CD14-positive monocyte (primary cell): Measurements from ENCODE around the gene CACNA2D2. TPM values are rescaled to one million over a fixed set of nuclear protein-coding genes. Genes with fewer than 3 reads are reported as not detected.
A peak's percentile ranks its signal among the peaks of the same experiment; 100 is the strongest.

ENCODE experiments used
- DNase-seq, 3 donors: peaks; one replicate each; pipeline ENCODE4 v3.0.0-alpha.2; 2011 to 2022
- H2AFZ ChIP-seq: 2 replicates; pipeline ENCODE4 v1.6.0; 2012; ENCODE audit warnings: mild to moderate bottlenecking, low read depth, low read length, inconsistent platforms; ENCODE audit not compliant: insufficient read depth, poor library complexity, severe bottlenecking
- H3K27ac ChIP-seq, 2 donors: 1 replicate in 1 of 2; 2 replicates in 1 of 2; pipeline ENCODE4 v1.5.1; 2012 to 2013; ENCODE audit warnings: low read length in 2 of 2, control low read depth in 1 of 2, inconsistent platforms in 1 of 2, low read depth in 1 of 2, mild to moderate bottlenecking in 1 of 2
- H3K27me3 ChIP-seq, 2 donors: one replicate each; pipeline versions ENCODE4 v1.6.0 to v1.6.1; 2011 to 2013; ENCODE audit warnings: low read length in 2 of 2; ENCODE audit not compliant: control insufficient read depth in 2 of 2, insufficient read depth in 2 of 2
- H3K36me3 ChIP-seq, 2 donors: replicated peaks in 1 of 2; 1 replicate in 1 of 2; 2 replicates in 1 of 2; pipeline versions ENCODE4 v1.5.1 to v1.6.1; 2012 to 2013; ENCODE audit warnings: low read length in 2 of 2, control low read depth in 1 of 2, inconsistent platforms in 1 of 2, mild to moderate bottlenecking in 1 of 2; ENCODE audit not compliant: insufficient read depth in 2 of 2, control insufficient read depth in 1 of 2
- H3K4me1 ChIP-seq, 2 donors: 1 replicate in 1 of 2; 2 replicates in 1 of 2; pipeline versions ENCODE4 v1.5.1 to v1.6.1; 2012 to 2013; ENCODE audit warnings: low read length in 2 of 2, control low read depth in 1 of 2, inconsistent platforms in 1 of 2, mild to moderate bottlenecking in 1 of 2, moderate library complexity in 1 of 2; ENCODE audit not compliant: insufficient read depth in 2 of 2, control insufficient read depth in 1 of 2
- H3K4me2 ChIP-seq: replicated peaks from 2 replicates; pipeline ENCODE3; 2012; ENCODE audit warnings: low read length, moderate library complexity, mild to moderate bottlenecking; ENCODE audit not compliant: poor library complexity, severe bottlenecking; ENCODE audit errors: extremely low read depth
- H3K4me3 ChIP-seq, 3 experiments: fragments of 200-600 bp in 1 of 3; sonication (generic) in 1 of 3; replicated peaks in 1 of 3; 1 replicate in 2 of 3; 2 replicates in 1 of 3; pipeline ENCODE4 v1.5.1; 2011 to 2013; ENCODE audit warnings: low read length in 3 of 3, mild to moderate bottlenecking in 3 of 3, control low read depth in 2 of 3, low read depth in 2 of 3, inconsistent platforms in 1 of 3, moderate library complexity in 1 of 3
- H3K79me2 ChIP-seq: 2 replicates; pipeline ENCODE4 v1.6.0; 2012; ENCODE audit warnings: mild to moderate bottlenecking, control low read depth, inconsistent platforms, low read length, moderate library complexity; ENCODE audit not compliant: insufficient read depth
- H3K9ac ChIP-seq: 2 replicates; pipeline ENCODE4 v1.6.0; 2017; ENCODE audit warnings: low read length, mild to moderate bottlenecking; ENCODE audit not compliant: insufficient read depth, poor library complexity, severe bottlenecking
- H3K9me3 ChIP-seq, 2 donors: replicated peaks in 1 of 2; 1 replicate in 1 of 2; 2 replicates in 1 of 2; pipeline versions ENCODE4 v1.5.1 to v1.6.1; 2012 to 2013; ENCODE audit warnings: low read length in 2 of 2, control low read depth in 1 of 2; ENCODE audit not compliant: control insufficient read depth in 1 of 2, insufficient read depth in 1 of 2
- H4K20me1 ChIP-seq: 2 replicates; pipeline ENCODE4 v1.6.0; 2012; ENCODE audit warnings: mild to moderate bottlenecking, low read length, control low read depth, moderate library complexity; ENCODE audit not compliant: insufficient read depth
- H3K27ac Mint-ChIP-seq, 7 donors: one replicate each; pipeline ENCODE4 v1.8.0; 2020; ENCODE audit warnings: mild to moderate bottlenecking in 7 of 7, mixed read lengths in 7 of 7, moderate library complexity in 6 of 7, inconsistent platforms in 2 of 7
- H3K27me3 Mint-ChIP-seq, 3 donors: one replicate each; pipeline ENCODE4 v1.8.0; 2021 to 2022; ENCODE audit warnings: low read depth in 3 of 3, mild to moderate bottlenecking in 3 of 3, mixed read lengths in 3 of 3, moderate library complexity in 3 of 3, inconsistent platforms in 1 of 3
- H3K36me3 Mint-ChIP-seq, 2 donors: one replicate each; pipeline ENCODE4 v1.8.0; 2020; ENCODE audit warnings: mixed read lengths in 2 of 2, inconsistent platforms in 1 of 2, mild to moderate bottlenecking in 1 of 2
- H3K4me1 Mint-ChIP-seq: one replicate; pipeline ENCODE4 v1.8.0; 2020; ENCODE audit warnings: mild to moderate bottlenecking, mixed read lengths
- H3K4me3 Mint-ChIP-seq, 2 donors: one replicate each; pipeline ENCODE4 v1.8.0; 2020; ENCODE audit warnings: mild to moderate bottlenecking in 2 of 2, mixed read lengths in 2 of 2, moderate library complexity in 1 of 2
- H3K9me3 Mint-ChIP-seq, 7 donors: one replicate each; pipeline ENCODE4 v1.8.0; 2020 to 2022; ENCODE audit warnings: mixed read lengths in 7 of 7, mild to moderate bottlenecking in 6 of 7, moderate library complexity in 6 of 7, inconsistent platforms in 2 of 7
- CTCF ChIP-seq: fragments of 200-600 bp; IDR thresholded peaks from one replicate; pipeline ENCODE4 v1.8.0; 2022; ENCODE audit warnings: antibody characterized with exemption, mild to moderate bottlenecking
- WGBS: methylation state at CpG from one replicate; pipeline ENCODE4 v1.1.5; 2013; ENCODE audit warnings: missing lambda C conversion rate; ENCODE audit not compliant: insufficient coverage; 5-methylcytosine and 5-hydroxymethylcytosine counted together
- intact Hi-C, 2 donors: fragments of 100-400 bp; cut with micrococcal nuclease; formaldehyde crosslinking; loops; one replicate each; pipeline versions ENCODE4 v1.15.0 to v1.15.1; 2023
- polyA plus RNA-seq, 3 donors: library from polyadenylated mRNA; depleted of rRNA in 1 of 3; unstranded in 2 of 3; stranded (reverse) in 1 of 3; fragments of 300-500 nt in 2 of 3; fragments of >200 nt in 1 of 3; fragmentation: Illumina TruSeq in 2 of 3; gene quantifications; 1 replicate in 2 of 3; 2 replicates in 1 of 3; pipeline ENCODE4 v1.2.3, GENCODE V29; 2012 to 2021

CACNA2D2 gene
- polyA plus RNA-seq, 3 donors = 0.09 to 0.16 TPM; not detected in 1

- H3K27ac Mint-ChIP-seq = no peak overlapping the region
- 81% methylated on average over 5 of the region's 7 CpGs for WGBS
- intact Hi-C loops = no loop called here
Measured at GRCh38 chr3:50375258-50375931, 128.0 kb downstream of the CACNA2D2 start.

More at GRCh38 chr3:50375258-50375931, 128.0 kb downstream of the CACNA2D2 start:
- no peaks in the 10 kb centered on the region for H3K36me3 Mint-ChIP-seq
- Histone ChIP-seq H3K27ac (no peak overlapping the region), H3K9ac (no peak overlapping the region), H3K79me2 (no peaks in the 10 kb centered on the region), H2AFZ (no peak overlapping the region), H3K4me2 (no peak overlapping the region), H3K4me3 (no peak overlapping the region), H3K9me3 (no peaks in the 10 kb centered on the region), H3K36me3 (no peaks in the 10 kb centered on the region), H3K27me3 (no peaks in the 10 kb centered on the region), H4K20me1 (no peaks in the 10 kb centered on the region), H3K4me1 (no peaks in the 10 kb centered on the region)
- H3K4me3 Mint-ChIP-seq = no peak overlapping the region
- no peak for DNase-seq
- peak; percentile 20 for TF ChIP-seq CTCF
- peaks cover 3 to 5% (median 4%) of the 10 kb centered on the region in 3 donors for H3K27me3 Mint-ChIP-seq
- H3K9me3 Mint-ChIP-seq = no peaks in the 10 kb centered on the region
- H3K4me1 Mint-ChIP-seq = no peaks in the 10 kb centered on the region
